ENCODE data around the gene DNAH14. TPM values are rescaled to one million over a fixed set of nuclear protein-coding genes. Genes with fewer than 3 reads are reported as not detected.

DNAH14 gene
- total RNA-seq, 1 experiment from 2014 or later = 39.7 TPM

DNA sequence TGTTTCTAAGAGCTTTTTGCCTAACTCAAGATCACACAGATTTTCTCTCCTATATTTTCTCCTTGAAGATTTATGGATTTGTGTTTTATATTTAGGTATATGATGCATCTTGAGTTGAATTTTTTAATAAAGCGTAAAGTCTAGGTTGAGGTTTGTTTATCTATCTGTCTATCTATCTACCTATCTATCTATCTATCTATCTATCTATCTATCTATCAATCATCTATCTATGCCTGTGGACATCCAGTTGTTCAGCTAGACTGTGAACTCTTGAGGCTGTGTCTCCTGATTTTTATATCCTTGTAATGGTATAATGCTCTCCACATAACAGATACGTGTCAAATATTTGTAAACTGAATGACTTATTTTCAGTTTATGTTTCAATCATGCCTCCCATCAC, 120.1 kb downstream of the DNAH14 start:
- no peak overlapping the region for H3K56ac ChIP-seq (ENCODE audit: insufficient read length, low read depth, low read length)
- no peak overlapping the region for H3K9ac ChIP-seq (ENCODE audit: extremely low read depth, insufficient read length, low read length)
- H3K23me2 ChIP-seq (ENCODE audit: insufficient read length, low read depth, low read length, poor library complexity, severe bottlenecking) = no peaks in the 10 kb centered on the region
- TF ChIP-seq, protein P1, sequence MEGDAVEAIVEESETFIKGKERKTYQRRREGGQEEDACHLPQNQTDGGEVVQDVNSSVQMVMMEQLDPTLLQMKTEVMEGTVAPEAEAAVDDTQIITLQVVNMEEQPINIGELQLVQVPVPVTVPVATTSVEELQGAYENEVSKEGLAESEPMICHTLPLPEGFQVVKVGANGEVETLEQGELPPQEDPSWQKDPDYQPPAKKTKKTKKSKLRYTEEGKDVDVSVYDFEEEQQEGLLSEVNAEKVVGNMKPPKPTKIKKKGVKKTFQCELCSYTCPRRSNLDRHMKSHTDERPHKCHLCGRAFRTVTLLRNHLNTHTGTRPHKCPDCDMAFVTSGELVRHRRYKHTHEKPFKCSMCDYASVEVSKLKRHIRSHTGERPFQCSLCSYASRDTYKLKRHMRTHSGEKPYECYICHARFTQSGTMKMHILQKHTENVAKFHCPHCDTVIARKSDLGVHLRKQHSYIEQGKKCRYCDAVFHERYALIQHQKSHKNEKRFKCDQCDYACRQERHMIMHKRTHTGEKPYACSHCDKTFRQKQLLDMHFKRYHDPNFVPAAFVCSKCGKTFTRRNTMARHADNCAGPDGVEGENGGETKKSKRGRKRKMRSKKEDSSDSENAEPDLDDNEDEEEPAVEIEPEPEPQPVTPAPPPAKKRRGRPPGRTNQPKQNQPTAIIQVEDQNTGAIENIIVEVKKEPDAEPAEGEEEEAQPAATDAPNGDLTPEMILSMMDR (conservative IDR thresholded peaks at IDR 0.05) = no peak
- no peak for DNase-seq
- H3T11ph ChIP-seq (ENCODE audit: low read length) = no peak overlapping the region
- H2BK5ac ChIP-seq (ENCODE audit: insufficient read length, low read length) = no peak overlapping the region
- no peak overlapping the region for H3K4ac ChIP-seq (ENCODE audit: low read depth, low read length)
- H3K9me3 ChIP-seq (ENCODE audit: control insufficient read depth, low read depth, low read length) = no peaks in the 10 kb centered on the region
- no peak overlapping the region for H4K8ac ChIP-seq (replicated peaks; ENCODE audit: insufficient read length, low read depth, low read length)
- H2AK5ac ChIP-seq (ENCODE audit: insufficient read length, low read length) = no peak overlapping the region
- H3K14ac ChIP-seq (ENCODE audit: insufficient read depth, low read length) = no peak overlapping the region
- H2BK20ac ChIP-seq (ENCODE audit: low read depth, low read length, poor library complexity, severe bottlenecking) = no peak overlapping the region
- H3K79me1 ChIP-seq (ENCODE audit: insufficient read depth, low read depth, low read length, poor library complexity, severe bottlenecking) = no peaks in the 10 kb centered on the region
- no CpG with 5 or more reads among the region's 2 CpGs for WGBS (ENCODE audit: extremely low coverage, insufficient read length, low lambda C conversion rate)
- H2AFZ ChIP-seq (ENCODE audit: low read length) = no peak overlapping the region
- Mint-ChIP-seq H3K4me1 (peaks cover 0 to 3% of the 10 kb centered on the region in 2 experiments; a peak in 1 of 4 replicates), H3K4me3 (no peak overlapping the region), H3K36me3 (ENCODE audit: insufficient read depth in 1 of 3, low read depth in 3 of 3) (no peaks in the 10 kb centered on the region), H3K9me3 (no peaks in the 10 kb centered on the region), H3K27ac (no peak overlapping the region), H3K27me3 (ENCODE audit: low read depth) (no peaks in the 10 kb centered on the region)
- peaks cover 2% of the 10 kb centered on the region; the same call in 1 of the 2 replicates for H3K79me2 ChIP-seq (ENCODE audit: insufficient read depth, low read length)
- H3K4me1 ChIP-seq (ENCODE audit: insufficient read depth, low read length) = no peaks in the 10 kb centered on the region
- H4K20me1 ChIP-seq (ENCODE audit: control insufficient read depth, insufficient read depth, insufficient read length) = no peaks in the 10 kb centered on the region
- no peaks in the 10 kb centered on the region for H3K27me3 ChIP-seq (ENCODE audit: insufficient read depth, low read length)
- H4K5ac ChIP-seq (ENCODE audit: insufficient read length, low read depth, low read length) = no peak overlapping the region
- no peak overlapping the region for H4K91ac ChIP-seq (ENCODE audit: insufficient read length, low read depth, low read length)
- no peak overlapping the region for H2BK12ac ChIP-seq (ENCODE audit: insufficient read length, low read depth, low read length)
- H2BK15ac ChIP-seq (ENCODE audit: low read depth, low read length) = no peak overlapping the region
- no peak overlapping the region for H3K23ac ChIP-seq (ENCODE audit: insufficient read length, low read depth, low read length)
- no peak overlapping the region for H2BK120ac ChIP-seq (ENCODE audit: low read depth, low read length, poor library complexity, severe bottlenecking)
- no peak overlapping the region for H3K18ac ChIP-seq (ENCODE audit: insufficient read length, low read depth, low read length)
- no peak overlapping the region for H3K4me2 ChIP-seq (ENCODE audit: insufficient read depth, insufficient read length, low read length)
- no peak overlapping the region for H3K27ac ChIP-seq (ENCODE audit: insufficient read length, low read depth, low read length)
